ENCODE measurements around the gene CEP57L1.
"Not testable (repeated sequence)": the region's sequence is repeated elsewhere in the genome, so short reads cannot be mapped to it uniquely, and the experiment has no call there.

The CEP57L1 gene

DNA sequence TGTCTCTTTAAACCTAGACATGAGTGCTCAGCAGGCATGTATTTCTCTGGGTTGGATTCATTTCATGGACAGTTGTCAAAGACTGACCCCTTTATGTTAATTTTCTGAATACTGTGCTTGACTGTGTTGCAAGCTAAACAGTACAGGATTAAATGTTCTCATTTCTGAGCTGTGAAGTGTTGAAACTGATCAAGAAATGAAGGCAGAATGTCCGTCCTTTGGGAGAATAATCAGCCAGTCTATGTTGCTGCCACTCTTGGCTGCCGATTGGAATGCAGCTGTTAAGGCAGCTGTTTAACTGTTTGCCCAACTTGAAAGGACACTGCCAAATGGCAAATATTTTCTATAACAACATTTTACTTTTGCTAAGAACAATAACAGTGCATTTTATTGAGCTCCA, 87.3 kb downstream of the CEP57L1 start:
- Histone ChIP-seq H3K9ac (no peak overlapping the region), H3K4me1 (no peaks in the 10 kb centered on the region), H3K36me3 (no peaks in the 10 kb centered on the region), H3K4me3 (no peak overlapping the region), H3K27me3 (no peaks in the 10 kb centered on the region), H3K4me2 (no peak overlapping the region), H3K9me3 (peaks cover 5% of the 10 kb centered on the region), H4K20me1 (no peaks in the 10 kb centered on the region), H3K27ac (no peak overlapping the region)
- TF ChIP-seq Cebpa-rat (IDR thresholded peaks at IDR 0.05) = no peak

DNA sequence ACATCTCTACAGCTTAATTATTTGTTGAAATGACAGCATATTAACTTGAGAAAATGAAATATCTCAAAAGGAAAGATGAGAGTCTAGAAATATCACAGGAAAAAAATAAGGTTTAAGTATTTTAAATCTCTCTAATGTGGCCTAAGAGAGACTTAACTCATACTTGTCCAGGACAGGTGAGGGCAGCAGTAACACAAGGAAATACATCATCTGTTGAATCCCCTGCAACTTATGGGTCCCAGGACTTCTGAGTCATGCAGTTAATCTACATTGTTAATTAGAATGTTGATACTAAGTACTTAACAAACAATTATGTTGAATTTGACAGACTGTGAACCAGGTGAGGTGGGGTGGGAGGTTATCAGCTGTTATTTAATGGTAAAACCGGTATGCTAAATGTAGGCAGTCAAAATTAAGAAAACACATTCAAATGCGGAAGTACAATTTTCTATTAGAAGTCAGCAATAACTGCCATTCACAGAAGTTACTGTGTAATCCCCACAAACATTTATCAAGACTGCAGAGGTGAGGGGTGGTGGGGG, 87.9 kb downstream of the CEP57L1 start:
- H3K36me3 ChIP-seq = no peaks in the 10 kb centered on the region
- peaks cover 5% of the 10 kb centered on the region; the same call in 1 of the 2 replicates for H3K4me1 ChIP-seq
- TF ChIP-seq Cebpa-rat (IDR thresholded peaks at IDR 0.05) = no peak
- H3K27me3 ChIP-seq = no peaks in the 10 kb centered on the region
- H3K9ac ChIP-seq = no peak overlapping the region
- H3K9me3 ChIP-seq = peaks cover 5% of the 10 kb centered on the region
- no peak overlapping the region for H3K4me3 ChIP-seq
- no peak overlapping the region for H3K4me2 ChIP-seq
- H4K20me1 ChIP-seq = no peaks in the 10 kb centered on the region
- H3K27ac ChIP-seq = no peak overlapping the region

GRCh38 chr6:109184638-109185037, 89.3 kb downstream of the CEP57L1 start:
- Histone ChIP-seq H3K9ac (no peak overlapping the region), H3K9me3 (no peaks in the 10 kb centered on the region), H3K36me3 (no peaks in the 10 kb centered on the region), H3K4me1 (peaks cover 8% of the 10 kb centered on the region; the same call in 1 of the 2 replicates), H3K27ac (no peak overlapping the region), H3K4me2 (no peak overlapping the region), H3K4me3 (no peak overlapping the region), H3K27me3 (no peaks in the 10 kb centered on the region), H4K20me1 (no peaks in the 10 kb centered on the region)
- no peak for TF ChIP-seq Cebpa-rat (IDR thresholded peaks at IDR 0.05)

DNA sequence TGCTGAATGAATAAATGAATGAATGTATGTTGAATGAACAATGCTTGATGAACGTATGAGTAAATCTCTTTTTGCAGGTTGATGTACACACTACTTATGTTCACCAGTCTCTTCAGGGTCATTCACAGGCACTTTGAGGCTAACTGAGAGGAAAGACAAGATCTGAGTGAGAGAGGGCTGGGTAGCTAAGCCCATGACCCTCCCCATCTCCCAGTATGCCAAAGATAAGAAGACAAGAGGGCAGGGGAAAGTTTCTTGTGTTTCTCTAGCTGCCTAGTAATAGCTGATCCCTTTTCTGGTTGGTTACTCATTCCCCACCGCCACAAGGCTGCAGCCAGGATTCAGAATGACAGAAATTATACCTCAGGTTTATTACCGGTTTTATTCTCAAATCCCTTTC, 90.7 kb downstream of the CEP57L1 start:
- Histone ChIP-seq H3K36me3 (no peaks in the 10 kb centered on the region), H3K27ac (no peak overlapping the region), H3K4me2 (no peak overlapping the region), H3K27me3 (no peaks in the 10 kb centered on the region), H3K9ac (no peak overlapping the region), H4K20me1 (no peaks in the 10 kb centered on the region), H3K4me1 (peaks cover 8% of the 10 kb centered on the region; the same call in 1 of the 2 replicates), H3K4me3 (no peak overlapping the region), H3K9me3 (peaks cover 7% of the 10 kb centered on the region)
- TF ChIP-seq Cebpa-rat (IDR thresholded peaks at IDR 0.05) = no peak

DNA sequence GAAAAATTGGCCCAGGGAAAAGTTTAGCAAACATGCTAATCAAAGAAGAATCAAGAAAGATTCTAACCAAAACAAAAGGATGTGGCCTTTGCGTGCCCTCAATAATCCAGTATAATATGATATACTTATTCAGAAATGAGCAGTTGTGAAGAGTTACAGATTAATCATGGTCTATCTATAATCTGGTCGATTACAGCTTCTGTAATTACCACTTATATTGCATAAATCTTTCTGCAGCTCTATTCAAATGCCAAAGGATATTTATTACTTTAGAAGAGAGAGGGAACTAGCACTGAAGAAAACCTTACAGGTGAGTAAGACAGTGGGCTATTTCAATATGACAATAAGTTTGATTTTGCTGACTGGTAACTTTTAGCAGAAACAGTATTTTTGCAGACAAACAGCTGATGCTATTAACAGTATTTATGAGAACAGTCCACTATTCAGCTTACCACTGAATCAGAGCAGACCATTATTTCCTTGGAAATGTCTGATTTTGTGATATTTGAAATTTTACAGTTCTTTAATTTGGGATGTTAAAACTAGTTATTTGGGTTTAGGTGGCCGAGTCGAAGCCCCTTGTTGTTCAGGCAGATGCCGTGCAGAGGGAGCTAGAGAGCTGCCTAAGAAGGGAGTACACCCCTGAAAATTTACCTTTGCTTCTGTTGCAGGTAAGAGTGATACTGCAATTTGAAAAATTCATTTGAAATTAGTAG, 92.2 kb downstream of the CEP57L1 start:
- no peaks in the 10 kb centered on the region for H3K27me3 ChIP-seq
- H3K36me3 ChIP-seq = no peaks in the 10 kb centered on the region
- H3K27ac ChIP-seq = no peak overlapping the region
- TF ChIP-seq Cebpa-rat (IDR thresholded peaks at IDR 0.05) = no peak
- no peak overlapping the region for H3K4me2 ChIP-seq
- no peaks in the 10 kb centered on the region for H4K20me1 ChIP-seq
- peaks cover 22% of the 10 kb centered on the region for H3K9me3 ChIP-seq
- H3K4me1 ChIP-seq = peaks cover 8% of the 10 kb centered on the region; the same call in 1 of the 2 replicates
- H3K4me3 ChIP-seq = no peak overlapping the region
- H3K9ac ChIP-seq = no peak overlapping the region

GRCh38 chr6:109188115-109188411, 92.8 kb downstream of the CEP57L1 start:
- Histone ChIP-seq H3K4me1 (peaks cover 8% of the 10 kb centered on the region; the same call in 1 of the 2 replicates), H3K9ac (no peak overlapping the region), H3K27me3 (no peaks in the 10 kb centered on the region), H3K27ac (no peak overlapping the region), H3K4me3 (no peak overlapping the region), H3K9me3 (peaks cover 27% of the 10 kb centered on the region), H3K36me3 (no peaks in the 10 kb centered on the region), H4K20me1 (no peaks in the 10 kb centered on the region), H3K4me2 (no peak overlapping the region)
- no peak for TF ChIP-seq Cebpa-rat (IDR thresholded peaks at IDR 0.05)

DNA sequence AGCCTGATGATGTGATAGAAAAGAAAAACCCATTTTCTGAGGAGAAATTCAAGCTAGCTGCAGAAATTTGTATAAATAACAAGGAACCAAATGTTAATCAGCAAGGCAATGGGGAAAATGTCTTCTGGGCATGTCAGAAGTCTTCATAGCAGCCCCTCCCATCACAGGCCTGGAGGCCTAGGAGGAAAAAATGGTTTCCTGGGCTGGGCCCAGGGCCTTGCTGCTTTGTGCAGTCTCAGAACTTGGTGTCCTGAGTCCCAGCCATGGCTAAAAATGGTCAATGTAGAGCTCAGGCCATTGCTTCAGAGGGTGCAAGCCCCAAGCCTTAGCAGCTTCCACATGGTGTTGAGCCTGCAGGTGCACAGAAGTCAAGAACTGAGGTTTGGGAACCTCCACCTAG, 96.1 kb downstream of the CEP57L1 start:
- peaks cover 27% of the 10 kb centered on the region for H3K9me3 ChIP-seq
- not testable (repeated sequence) for H3K4me2 ChIP-seq, H3K27ac ChIP-seq, H4K20me1 ChIP-seq, H3K36me3 ChIP-seq, H3K4me1 ChIP-seq, H3K4me3 ChIP-seq, H3K27me3 ChIP-seq, H3K9ac ChIP-seq

DNA sequence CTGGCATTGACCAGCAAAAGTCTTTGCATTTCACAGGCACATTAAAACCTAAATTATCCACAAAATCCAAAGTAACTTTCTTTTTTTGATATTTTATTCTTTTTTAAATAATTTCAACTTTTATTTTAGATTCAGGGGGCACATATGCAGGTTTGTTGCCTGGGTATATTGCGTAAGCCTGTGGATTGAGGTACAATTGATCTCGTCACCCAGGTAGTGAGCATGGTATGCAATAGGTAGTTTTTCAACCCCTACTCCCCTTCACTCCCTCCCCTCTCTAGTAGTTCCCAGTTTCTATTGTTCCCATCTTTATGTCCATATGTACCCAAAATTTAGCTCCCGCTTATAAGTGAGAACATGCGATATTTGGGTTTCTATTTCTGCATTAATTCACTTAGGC, 97.6 kb downstream of the CEP57L1 start:
- no peak overlapping the region for H3K27ac ChIP-seq
- no peaks in the 10 kb centered on the region for H4K20me1 ChIP-seq
- no peak overlapping the region for H3K9ac ChIP-seq
- no peak overlapping the region for H3K4me2 ChIP-seq
- H3K4me3 ChIP-seq = no peak overlapping the region
- no peaks in the 10 kb centered on the region for H3K36me3 ChIP-seq
- H3K9me3 ChIP-seq = peaks cover 27% of the 10 kb centered on the region
- no peaks in the 10 kb centered on the region for H3K27me3 ChIP-seq
- peaks cover 6% of the 10 kb centered on the region; the same call in 1 of the 2 replicates for H3K4me1 ChIP-seq
- TF ChIP-seq Cebpa-rat (IDR thresholded peaks at IDR 0.05) = 0 out of 2 replicates have a peak, but pooled peaks have one; percentile 13

- H3K9me3 ChIP-seq = peaks cover 27% of the 10 kb centered on the region
- no peak for TF ChIP-seq Cebpa-rat (IDR thresholded peaks at IDR 0.05)
- H3K36me3 ChIP-seq = no peaks in the 10 kb centered on the region
- H4K20me1 ChIP-seq = no peaks in the 10 kb centered on the region
- H3K27ac ChIP-seq = no peak overlapping the region
- no peaks in the 10 kb centered on the region for H3K4me1 ChIP-seq
- no peaks in the 10 kb centered on the region for H3K27me3 ChIP-seq
- no peak overlapping the region for H3K4me3 ChIP-seq
- no peak overlapping the region for H3K9ac ChIP-seq
- no peak overlapping the region for H3K4me2 ChIP-seq
Observed at GRCh38 chr6:109194880-109195279, 99.6 kb downstream of the CEP57L1 start.

DNA sequence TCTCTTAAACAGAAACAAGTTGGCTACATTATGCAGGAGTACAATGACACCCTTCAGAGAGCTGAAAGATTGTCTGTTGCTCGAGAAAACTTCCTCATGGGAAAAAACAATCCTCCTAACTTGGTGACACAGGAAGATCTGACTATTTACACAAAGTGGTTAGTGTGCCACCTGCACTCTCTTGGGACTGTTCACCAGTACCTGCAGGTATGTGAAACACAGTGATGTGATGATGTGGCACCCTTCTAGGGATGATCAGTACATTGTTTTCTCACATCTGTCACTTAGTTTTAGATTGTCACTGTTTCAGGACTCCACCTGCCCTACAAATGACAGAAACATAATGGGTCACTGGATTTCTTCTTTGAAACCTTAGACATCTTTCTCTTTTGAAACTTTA, 101.8 kb downstream of the CEP57L1 start:
- H3K9me3 ChIP-seq = peaks cover 10% of the 10 kb centered on the region
- H4K20me1 ChIP-seq = no peaks in the 10 kb centered on the region
- H3K4me3 ChIP-seq = no peak overlapping the region
- no peaks in the 10 kb centered on the region for H3K36me3 ChIP-seq
- H3K27ac ChIP-seq = no peak overlapping the region
- no peaks in the 10 kb centered on the region for H3K27me3 ChIP-seq
- H3K4me2 ChIP-seq = no peak overlapping the region
- no peaks in the 10 kb centered on the region for H3K4me1 ChIP-seq
- TF ChIP-seq Cebpa-rat (IDR thresholded peaks at IDR 0.05) = no peak
- no peak overlapping the region for H3K9ac ChIP-seq
